ENCODE results near the gene TNFSF9.
"Not testable (repeated sequence)": the region's sequence is repeated elsewhere in the genome, so short reads cannot be mapped to it uniquely, and the experiment has no call there.

Gene TNFSF9

GRCh38 chr19:6573350-6573749, 42.5 kb downstream of the TNFSF9 start:
- no peak for DNase-seq (ENCODE audit: low read depth)
- no peak overlapping the region for H3K4me3 ChIP-seq (ENCODE audit: low read depth, low read length)
- no peak for TF ChIP-seq CTCF (IDR thresholded peaks at IDR 0.05; ENCODE audit: low read depth, low read length, missing control alignments)

- no peak for DNase-seq (ENCODE audit: low read depth)
- no peak overlapping the region for H3K4me3 ChIP-seq (ENCODE audit: low read depth, low read length)
- TF ChIP-seq CTCF (IDR thresholded peaks at IDR 0.05; ENCODE audit: low read depth, low read length, missing control alignments): no peak
Observed at GRCh38 chr19:6576869-6577475, 46.1 kb downstream of the TNFSF9 start.

GRCh38 chr19:6577476-6578125, 46.8 kb downstream of the TNFSF9 start:
- DNase-seq (ENCODE audit: low read depth): peak; percentile 93
- no peak for TF ChIP-seq CTCF (IDR thresholded peaks at IDR 0.05; ENCODE audit: low read depth, low read length, missing control alignments)
- no peak overlapping the region for H3K4me3 ChIP-seq (ENCODE audit: low read depth, low read length)

GRCh38 chr19:6579450-6580178, 48.8 kb downstream of the TNFSF9 start:
- TF ChIP-seq CTCF (IDR thresholded peaks at IDR 0.05; ENCODE audit: low read depth, low read length, missing control alignments): no peak
- no peak for DNase-seq (ENCODE audit: low read depth)
- H3K4me3 ChIP-seq (ENCODE audit: low read depth, low read length): no peak overlapping the region

GRCh38 chr19:6580313-6580712, 49.5 kb downstream of the TNFSF9 start:
- no peak for DNase-seq (ENCODE audit: low read depth)
- H3K4me3 ChIP-seq (ENCODE audit: low read depth, low read length): no peak overlapping the region
- no peak for TF ChIP-seq CTCF (IDR thresholded peaks at IDR 0.05; ENCODE audit: low read depth, low read length, missing control alignments)

GRCh38 chr19:6582515-6583484, 52.0 kb downstream of the TNFSF9 start:
- not testable (repeated sequence) for DNase-seq (ENCODE audit: low read depth); H3K4me3 ChIP-seq (ENCODE audit: low read depth, low read length)
